Cardiac muscle cell (in vitro differentiated cells and primary cell): Measurements from ENCODE around the gene MACROD2. TPM values are rescaled to one million over a fixed set of nuclear protein-coding genes. Genes with fewer than 3 reads are reported as not detected.

Experiments
- DNase-seq, 2 donors: peaks; one replicate each; pipeline versions ENCODE4 v3.0.0 to v3.0.0-alpha.2; 2010 to 2017; ENCODE audit warnings: low read depth in 1 of 2, low spot score in 1 of 2
- H3K27ac ChIP-seq: fragments of 200-600 bp; sonication (generic); 2 replicates; pipeline ENCODE4 v1.5.1; 2016
- H3K27me3 ChIP-seq: fragments of 200-600 bp; sonication (generic); 2 replicates; pipeline ENCODE4 v1.6.0; 2016; ENCODE audit warnings: control low read depth
- H3K36me3 ChIP-seq: fragments of 200-600 bp; sonication (generic); 2 replicates; pipeline ENCODE4 v1.5.1; 2016; ENCODE audit warnings: control low read depth
- H3K4me1 ChIP-seq: fragments of 200-600 bp; sonication (generic); 2 replicates; pipeline ENCODE4 v1.8.1; 2017; ENCODE audit warnings: low read depth, mild to moderate bottlenecking, mixed run types
- H3K4me3 ChIP-seq: fragments of 200-600 bp; sonication (generic); 2 replicates; pipeline ENCODE4 v1.5.1; 2016; ENCODE audit warnings: mild to moderate bottlenecking
- H3K9me3 ChIP-seq: fragments of 200-600 bp; sonication (generic); 2 replicates; pipeline ENCODE4 v1.5.1; 2017; ENCODE audit warnings: low read depth, mild to moderate bottlenecking, control low read depth
- CTCF ChIP-seq: IDR thresholded peaks from 2 replicates; pipeline ENCODE4 v1.5.1; 2012; ENCODE audit warnings: low read depth, mild to moderate bottlenecking, low read length
- polyA plus RNA-seq: library from polyadenylated mRNA; unstranded; fragments of >200 nt; fragmentation: Nextera tagmentation; extraction: Ambion mirVana; gene quantifications from 2 replicates; pipeline ENCODE4 v1.2.1, GENCODE V29; 2016
- total RNA-seq: library from RNA; depleted of rRNA; stranded (reverse); fragments of >200 nt; gene quantifications from 2 replicates; pipeline ENCODE4 v1.2.3, GENCODE V29; 2016

Gene MACROD2
- total and polyA plus RNA-seq, 2 experiments from 2014 or later: 9.3 to 14.4 TPM

GRCh38 chr20:15734052-15734451 lies 1738.7 kb downstream of the MACROD2 start:
- no peaks in the 10 kb centered on the region for H3K9me3 ChIP-seq
- no peak overlapping the region for H3K27ac ChIP-seq
- no peak for TF ChIP-seq CTCF
- DNase-seq: no peak
- H3K27me3 ChIP-seq: no peaks in the 10 kb centered on the region
- H3K4me3 ChIP-seq: no peak overlapping the region
- H3K36me3 ChIP-seq: no peaks in the 10 kb centered on the region
- no peaks in the 10 kb centered on the region for H3K4me1 ChIP-seq

DNA sequence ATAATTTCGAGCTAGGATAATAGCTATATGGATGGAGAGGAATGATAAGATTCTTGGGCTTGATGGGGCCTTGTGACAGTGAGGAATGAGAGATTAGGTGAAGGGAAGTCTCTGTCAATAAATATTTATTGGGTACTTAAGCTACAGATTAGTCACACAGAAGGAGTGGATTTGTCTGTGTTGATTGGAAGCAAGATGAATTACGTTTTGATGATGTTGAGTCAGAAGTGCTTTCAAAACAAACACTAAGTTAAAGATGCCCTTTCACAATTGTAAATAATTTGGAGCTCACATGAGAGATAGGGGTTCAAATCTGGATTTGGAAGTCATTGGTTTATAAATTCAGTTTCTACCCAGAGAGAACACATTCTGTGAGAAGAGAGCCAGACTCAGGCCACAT lies 1743.7 kb downstream of the MACROD2 start:
- Histone ChIP-seq H3K27ac (no peak overlapping the region), H3K27me3 (no peaks in the 10 kb centered on the region), H3K36me3 (no peaks in the 10 kb centered on the region), H3K4me1 (no peaks in the 10 kb centered on the region), H3K9me3 (no peaks in the 10 kb centered on the region), H3K4me3 (no peak overlapping the region)
- DNase-seq: no peak
- no peak for TF ChIP-seq CTCF

DNA sequence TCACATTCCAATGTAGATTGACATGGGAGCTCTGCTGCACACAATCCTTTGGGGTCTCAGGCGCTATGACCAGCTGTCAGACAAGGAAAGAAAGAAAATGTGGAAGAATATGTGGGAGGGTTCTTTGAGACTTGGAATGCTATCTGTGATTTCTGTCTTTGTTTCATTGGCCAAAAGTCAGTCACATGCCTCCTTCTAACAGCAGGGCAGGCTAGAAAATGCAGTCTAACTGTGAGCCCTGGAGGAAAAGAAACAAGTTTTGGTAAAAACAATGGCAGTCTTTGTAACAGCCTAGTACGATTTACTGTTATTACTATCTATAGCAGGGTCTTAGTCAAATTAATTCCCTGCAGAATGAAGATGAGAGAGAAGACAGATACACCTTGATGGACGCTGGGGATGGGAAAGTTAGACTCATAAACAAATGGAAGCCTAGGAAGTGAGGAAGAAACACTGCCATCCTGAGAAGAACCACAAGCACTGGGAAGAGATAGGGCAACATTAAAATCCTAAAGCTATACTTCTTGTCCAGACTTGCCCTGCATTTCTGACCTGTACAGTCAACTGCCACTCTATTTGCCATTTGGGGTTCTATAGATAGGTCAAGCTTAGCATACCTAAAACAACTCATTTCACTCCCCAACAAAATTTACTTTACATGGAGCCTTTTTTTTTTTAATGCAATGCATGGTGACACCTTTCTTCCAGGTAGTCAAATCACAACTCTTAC lies 1744.9 kb downstream of the MACROD2 start:
- Histone ChIP-seq H3K27ac (no peak overlapping the region), H3K4me3 (no peak overlapping the region), H3K36me3 (no peaks in the 10 kb centered on the region), H3K4me1 (no peaks in the 10 kb centered on the region), H3K27me3 (no peaks in the 10 kb centered on the region), H3K9me3 (no peaks in the 10 kb centered on the region)
- no peak for DNase-seq
- no peak for TF ChIP-seq CTCF

DNA sequence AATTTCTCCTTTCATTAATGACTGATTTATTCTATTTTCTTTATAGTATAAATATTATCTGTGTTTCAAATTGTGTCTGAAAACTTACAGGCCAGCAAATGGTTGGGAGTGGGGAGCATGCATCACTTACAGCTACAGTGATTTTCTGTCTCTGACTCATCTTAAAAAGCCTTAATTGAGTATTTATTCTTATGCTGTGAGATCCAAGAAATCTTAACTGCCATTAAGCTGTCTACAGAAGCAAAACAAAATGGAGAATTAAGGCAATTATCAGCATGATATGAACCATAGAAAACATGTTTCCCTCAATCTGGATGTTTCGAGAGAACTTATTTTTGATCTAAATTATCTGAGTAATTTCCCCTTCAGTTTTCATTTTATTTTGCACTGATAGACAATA lies 1746.8 kb downstream of the MACROD2 start:
- no peaks in the 10 kb centered on the region for H3K4me1 ChIP-seq
- no peak overlapping the region for H3K27ac ChIP-seq
- no peaks in the 10 kb centered on the region for H3K27me3 ChIP-seq
- no peak for TF ChIP-seq CTCF
- DNase-seq: no peak
- no peak overlapping the region for H3K4me3 ChIP-seq
- H3K36me3 ChIP-seq: no peaks in the 10 kb centered on the region
- H3K9me3 ChIP-seq: no peaks in the 10 kb centered on the region

GRCh38 chr20:15742627-15743026 lies 1747.3 kb downstream of the MACROD2 start:
- H3K4me3 ChIP-seq: no peak overlapping the region
- no peak for DNase-seq
- no peaks in the 10 kb centered on the region for H3K27me3 ChIP-seq
- no peak for TF ChIP-seq CTCF
- H3K4me1 ChIP-seq: no peaks in the 10 kb centered on the region
- H3K36me3 ChIP-seq: no peaks in the 10 kb centered on the region
- no peaks in the 10 kb centered on the region for H3K9me3 ChIP-seq
- no peak overlapping the region for H3K27ac ChIP-seq
